GM12878 (cell line): ENCODE data around the gene LST1. TPM values are rescaled to one million over a fixed set of nuclear protein-coding genes. Genes with fewer than 3 reads are reported as not detected.

ENCODE experiments used
- BCL11A ChIP-seq: IDR thresholded peaks from 2 replicates; pipeline ENCODE4 v1.6.1; 2011; ENCODE audit warnings: low read depth, low read length
- CREB1 ChIP-seq: IDR thresholded peaks from 2 replicates; pipeline ENCODE4 v1.6.1; 2012; ENCODE audit warnings: low read depth, mild to moderate bottlenecking, inconsistent platforms
- CREM ChIP-seq: IDR thresholded peaks from 2 replicates; pipeline ENCODE4 v1.6.1; 2014; ENCODE audit warnings: antibody characterized with exemption, low read depth
- EP300 ChIP-seq, 2 experiments: fragments of 150-350 bp in 1 of 2; IDR thresholded peaks; 2 replicates each; pipeline ENCODE4 v1.6.1; 2011 to 2012; ENCODE audit warnings: low read depth in 2 of 2, low read length in 2 of 2, borderline replicate concordance in 1 of 2, improper control_type of control experiment in 1 of 2, inconsistent platforms in 1 of 2; ENCODE audit not compliant: control insufficient read depth in 1 of 2
- GATAD2B ChIP-seq: fragments of 450-650 bp; conservative IDR thresholded peaks from 2 replicates; pipeline ENCODE4 v1.6.1; 2017; ENCODE audit warnings: low read depth, mild to moderate bottlenecking, moderate library complexity
- HCFC1 ChIP-seq: fragments of 150-350 bp; IDR thresholded peaks from 2 replicates; pipeline ENCODE4 v1.6.1; 2014; ENCODE audit warnings: low read length
- NFXL1 ChIP-seq: fragments of 450-650 bp; IDR thresholded peaks from 2 replicates; pipeline ENCODE4 v1.6.1; 2017; ENCODE audit warnings: antibody characterized with exemption, mild to moderate bottlenecking, borderline replicate concordance
- NFYA ChIP-seq: IDR thresholded peaks from 2 replicates; pipeline ENCODE4 v1.6.1; 2011; ENCODE audit warnings: low read depth, mild to moderate bottlenecking, low read length, improper control_type of control experiment, borderline replicate concordance
- NFYB ChIP-seq: IDR thresholded peaks from 2 replicates; pipeline ENCODE4 v1.6.1; 2011; ENCODE audit warnings: low read depth, mild to moderate bottlenecking, low read length, improper control_type of control experiment, moderate library complexity; ENCODE audit not compliant: insufficient read depth
- PAX8 ChIP-seq: fragments of 450-650 bp; IDR thresholded peaks from 2 replicates; pipeline ENCODE4 v1.6.1; 2017; ENCODE audit warnings: mild to moderate bottlenecking, moderate library complexity
- SMAD1 ChIP-seq: fragments of 450-650 bp; IDR thresholded peaks from 2 replicates; pipeline ENCODE4 v1.6.1; 2018; ENCODE audit warnings: mild to moderate bottlenecking, low read depth; ENCODE audit not compliant: partially characterized antibody
- SMARCA5 ChIP-seq: fragments of 450-650 bp; IDR thresholded peaks from 2 replicates; pipeline ENCODE4 v1.6.1; 2017; ENCODE audit warnings: mild to moderate bottlenecking
- SREBF2 ChIP-seq: IDR thresholded peaks from 2 replicates; pipeline ENCODE4 v1.6.1; 2012; ENCODE audit warnings: mild to moderate bottlenecking, low read length
- STAT1 ChIP-seq: fragments of 450-650 bp; conservative IDR thresholded peaks from 2 replicates; pipeline ENCODE4 v1.6.1; 2014; ENCODE audit warnings: antibody characterized with exemption, mild to moderate bottlenecking
- TCF3 ChIP-seq: IDR thresholded peaks from 2 replicates; pipeline ENCODE4 v1.6.1; 2012; ENCODE audit warnings: low read depth, mild to moderate bottlenecking, low read length, borderline replicate concordance; ENCODE audit not compliant: insufficient read depth
- TCF7 ChIP-seq: IDR thresholded peaks from 2 replicates; pipeline ENCODE4 v1.6.1; 2014; ENCODE audit warnings: antibody characterized with exemption, borderline replicate concordance
- WRNIP1 ChIP-seq: IDR thresholded peaks from 2 replicates; pipeline ENCODE4 v1.6.1; 2011; ENCODE audit warnings: low read depth, low read length, improper control_type of control experiment, borderline replicate concordance
- ZNF24 ChIP-seq: fragments of 450-650 bp; IDR thresholded peaks from 2 replicates; pipeline ENCODE4 v1.6.1; 2017; ENCODE audit warnings: antibody characterized with exemption, mild to moderate bottlenecking
- polyA plus RNA-seq, 11 experiments: library from polyadenylated mRNA; depleted of rRNA in 4 of 11; unstranded in 6 of 11; stranded (reverse) in 5 of 11; fragments of >200 nt; fragmentation: Nextera tagmentation in 4 of 11; fragmentation: Illumina TruSeq in 1 of 11; extraction: Ambion mirVana in 4 of 11; extraction: Trizol in 1 of 11; gene quantifications; 1 replicate in 1 of 11; 2 replicates in 10 of 11; pipeline versions ENCODE4 v1.2.1 to v1.2.3, GENCODE V29; 2011 to 2016; ENCODE audit warnings: inconsistent platforms in 2 of 11, missing spikeins in 2 of 11, low read depth in 1 of 11
- total RNA-seq, 4 experiments: library from RNA; depleted of rRNA in 3 of 4; stranded (reverse); fragments of >200 nt in 3 of 4; fragmentation: Illumina TruSeq in 1 of 4; extraction: Trizol in 1 of 4; gene quantifications; 2 replicates each; pipeline versions ENCODE4 v1.2.1 to v1.2.3, GENCODE V29; 2013 to 2021
- TF ChIP-seq, protein P1 (sequence below): IDR thresholded peaks from 2 replicates; pipeline ENCODE4 v1.6.1; 2012; ENCODE audit warnings: low read depth, low read length, improper control_type of control experiment
- TF ChIP-seq, protein P2 (sequence below), 3 experiments: IDR thresholded peaks in 2 of 3; conservative IDR thresholded peaks in 1 of 3; 2 replicates each; pipeline ENCODE4 v1.5.1; 2011; ENCODE audit warnings: low read depth in 3 of 3, low read length in 3 of 3, mild to moderate bottlenecking in 3 of 3, control low read depth in 2 of 3, moderate library complexity in 2 of 3, inconsistent platforms in 1 of 3, mixed read lengths in 1 of 3; ENCODE audit not compliant: control insufficient read depth in 2 of 3, insufficient read depth in 1 of 3; ENCODE audit errors: extremely low read depth in 1 of 3
- TF ChIP-seq, protein P3 (sequence below): fragments of 450-650 bp; IDR thresholded peaks from 2 replicates; pipeline ENCODE4 v1.6.1; 2017; ENCODE audit warnings: low read depth, mild to moderate bottlenecking, moderate library complexity
- TF ChIP-seq, protein P4 (sequence below): fragments of 450-650 bp; IDR thresholded peaks from 2 replicates; pipeline ENCODE4 v1.6.1; 2016; ENCODE audit warnings: mild to moderate bottlenecking, moderate library complexity, borderline replicate concordance

Gene LST1
- total and polyA plus RNA-seq, 10 of the 15 experiments (the other 5 are each of a cell fraction or from before 2014, with no cell fraction given), result 4.1 to 35.5 (median 16.4) TPM

DNA sequence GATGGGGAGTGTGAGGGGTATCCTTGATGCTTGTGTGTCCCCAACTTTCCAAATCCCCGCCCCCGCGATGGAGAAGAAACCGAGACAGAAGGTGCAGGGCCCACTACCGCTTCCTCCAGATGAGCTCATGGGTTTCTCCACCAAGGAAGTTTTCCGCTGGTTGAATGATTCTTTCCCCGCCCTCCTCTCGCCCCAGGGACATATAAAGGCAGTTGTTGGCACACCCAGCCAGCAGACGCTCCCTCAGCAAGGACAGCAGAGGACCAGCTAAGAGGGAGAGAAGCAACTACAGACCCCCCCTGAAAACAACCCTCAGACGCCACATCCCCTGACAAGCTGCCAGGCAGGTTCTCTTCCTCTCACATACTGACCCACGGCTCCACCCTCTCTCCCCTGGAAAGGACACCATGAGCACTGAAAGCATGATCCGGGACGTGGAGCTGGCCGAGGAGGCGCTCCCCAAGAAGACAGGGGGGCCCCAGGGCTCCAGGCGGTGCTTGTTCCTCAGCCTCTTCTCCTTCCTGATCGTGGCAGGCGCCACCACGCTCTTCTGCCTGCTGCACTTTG is 10.7 kb upstream of the LST1 start, which contains the start of gene TNF (continued):
- TF ChIP-seq SMAD1, result peak; percentile 80
- TF ChIP-seq TCF7, result no peak
- TF ChIP-seq, protein P1, sequence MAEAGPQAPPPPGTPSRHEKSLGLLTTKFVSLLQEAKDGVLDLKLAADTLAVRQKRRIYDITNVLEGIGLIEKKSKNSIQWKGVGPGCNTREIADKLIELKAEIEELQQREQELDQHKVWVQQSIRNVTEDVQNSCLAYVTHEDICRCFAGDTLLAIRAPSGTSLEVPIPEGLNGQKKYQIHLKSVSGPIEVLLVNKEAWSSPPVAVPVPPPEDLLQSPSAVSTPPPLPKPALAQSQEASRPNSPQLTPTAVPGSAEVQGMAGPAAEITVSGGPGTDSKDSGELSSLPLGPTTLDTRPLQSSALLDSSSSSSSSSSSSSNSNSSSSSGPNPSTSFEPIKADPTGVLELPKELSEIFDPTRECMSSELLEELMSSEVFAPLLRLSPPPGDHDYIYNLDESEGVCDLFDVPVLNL, result no peak
- no peak for TF ChIP-seq STAT1
- TF ChIP-seq SREBF2, result no peak
- TF ChIP-seq ZNF24, result no peak
- no peak for TF ChIP-seq NFXL1
- TF ChIP-seq CREB1, result no peak
- TF ChIP-seq NFYA, result no peak
- TF ChIP-seq EP300 (IDR thresholded peaks at IDR 0.05; ENCODE audit: borderline replicate concordance in 1 of 2, control insufficient read depth in 1 of 2, low read depth in 2 of 2, low read length in 2 of 2), result no peak
- TF ChIP-seq, protein P2, sequence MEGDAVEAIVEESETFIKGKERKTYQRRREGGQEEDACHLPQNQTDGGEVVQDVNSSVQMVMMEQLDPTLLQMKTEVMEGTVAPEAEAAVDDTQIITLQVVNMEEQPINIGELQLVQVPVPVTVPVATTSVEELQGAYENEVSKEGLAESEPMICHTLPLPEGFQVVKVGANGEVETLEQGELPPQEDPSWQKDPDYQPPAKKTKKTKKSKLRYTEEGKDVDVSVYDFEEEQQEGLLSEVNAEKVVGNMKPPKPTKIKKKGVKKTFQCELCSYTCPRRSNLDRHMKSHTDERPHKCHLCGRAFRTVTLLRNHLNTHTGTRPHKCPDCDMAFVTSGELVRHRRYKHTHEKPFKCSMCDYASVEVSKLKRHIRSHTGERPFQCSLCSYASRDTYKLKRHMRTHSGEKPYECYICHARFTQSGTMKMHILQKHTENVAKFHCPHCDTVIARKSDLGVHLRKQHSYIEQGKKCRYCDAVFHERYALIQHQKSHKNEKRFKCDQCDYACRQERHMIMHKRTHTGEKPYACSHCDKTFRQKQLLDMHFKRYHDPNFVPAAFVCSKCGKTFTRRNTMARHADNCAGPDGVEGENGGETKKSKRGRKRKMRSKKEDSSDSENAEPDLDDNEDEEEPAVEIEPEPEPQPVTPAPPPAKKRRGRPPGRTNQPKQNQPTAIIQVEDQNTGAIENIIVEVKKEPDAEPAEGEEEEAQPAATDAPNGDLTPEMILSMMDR (IDR thresholded peaks at IDR 0.05 in 2 of 3, conservative IDR thresholded peaks at IDR 0.05 in 1 of 3; ENCODE audit: control insufficient read depth in 2 of 3, extremely low read depth in 1 of 3, insufficient read depth in 1 of 3, low read depth in 3 of 3, low read length in 3 of 3), result no peak
- peak; percentile 90; the same call in 1 of the 2 replicates for TF ChIP-seq TCF3
- TF ChIP-seq GATAD2B, result peak; percentile 50; the same call in 1 of the 2 replicates
- no peak for TF ChIP-seq BCL11A
- no peak for TF ChIP-seq PAX8
- TF ChIP-seq, protein P3, sequence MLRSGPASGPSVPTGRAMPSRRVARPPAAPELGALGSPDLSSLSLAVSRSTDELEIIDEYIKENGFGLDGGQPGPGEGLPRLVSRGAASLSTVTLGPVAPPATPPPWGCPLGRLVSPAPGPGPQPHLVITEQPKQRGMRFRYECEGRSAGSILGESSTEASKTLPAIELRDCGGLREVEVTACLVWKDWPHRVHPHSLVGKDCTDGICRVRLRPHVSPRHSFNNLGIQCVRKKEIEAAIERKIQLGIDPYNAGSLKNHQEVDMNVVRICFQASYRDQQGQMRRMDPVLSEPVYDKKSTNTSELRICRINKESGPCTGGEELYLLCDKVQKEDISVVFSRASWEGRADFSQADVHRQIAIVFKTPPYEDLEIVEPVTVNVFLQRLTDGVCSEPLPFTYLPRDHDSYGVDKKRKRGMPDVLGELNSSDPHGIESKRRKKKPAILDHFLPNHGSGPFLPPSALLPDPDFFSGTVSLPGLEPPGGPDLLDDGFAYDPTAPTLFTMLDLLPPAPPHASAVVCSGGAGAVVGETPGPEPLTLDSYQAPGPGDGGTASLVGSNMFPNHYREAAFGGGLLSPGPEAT, result peak; percentile 41; the same call in 1 of the 2 replicates
- TF ChIP-seq SMARCA5, result 0 out of 2 replicates have a peak, but pooled peaks have one; percentile 1
- TF ChIP-seq, protein P4, sequence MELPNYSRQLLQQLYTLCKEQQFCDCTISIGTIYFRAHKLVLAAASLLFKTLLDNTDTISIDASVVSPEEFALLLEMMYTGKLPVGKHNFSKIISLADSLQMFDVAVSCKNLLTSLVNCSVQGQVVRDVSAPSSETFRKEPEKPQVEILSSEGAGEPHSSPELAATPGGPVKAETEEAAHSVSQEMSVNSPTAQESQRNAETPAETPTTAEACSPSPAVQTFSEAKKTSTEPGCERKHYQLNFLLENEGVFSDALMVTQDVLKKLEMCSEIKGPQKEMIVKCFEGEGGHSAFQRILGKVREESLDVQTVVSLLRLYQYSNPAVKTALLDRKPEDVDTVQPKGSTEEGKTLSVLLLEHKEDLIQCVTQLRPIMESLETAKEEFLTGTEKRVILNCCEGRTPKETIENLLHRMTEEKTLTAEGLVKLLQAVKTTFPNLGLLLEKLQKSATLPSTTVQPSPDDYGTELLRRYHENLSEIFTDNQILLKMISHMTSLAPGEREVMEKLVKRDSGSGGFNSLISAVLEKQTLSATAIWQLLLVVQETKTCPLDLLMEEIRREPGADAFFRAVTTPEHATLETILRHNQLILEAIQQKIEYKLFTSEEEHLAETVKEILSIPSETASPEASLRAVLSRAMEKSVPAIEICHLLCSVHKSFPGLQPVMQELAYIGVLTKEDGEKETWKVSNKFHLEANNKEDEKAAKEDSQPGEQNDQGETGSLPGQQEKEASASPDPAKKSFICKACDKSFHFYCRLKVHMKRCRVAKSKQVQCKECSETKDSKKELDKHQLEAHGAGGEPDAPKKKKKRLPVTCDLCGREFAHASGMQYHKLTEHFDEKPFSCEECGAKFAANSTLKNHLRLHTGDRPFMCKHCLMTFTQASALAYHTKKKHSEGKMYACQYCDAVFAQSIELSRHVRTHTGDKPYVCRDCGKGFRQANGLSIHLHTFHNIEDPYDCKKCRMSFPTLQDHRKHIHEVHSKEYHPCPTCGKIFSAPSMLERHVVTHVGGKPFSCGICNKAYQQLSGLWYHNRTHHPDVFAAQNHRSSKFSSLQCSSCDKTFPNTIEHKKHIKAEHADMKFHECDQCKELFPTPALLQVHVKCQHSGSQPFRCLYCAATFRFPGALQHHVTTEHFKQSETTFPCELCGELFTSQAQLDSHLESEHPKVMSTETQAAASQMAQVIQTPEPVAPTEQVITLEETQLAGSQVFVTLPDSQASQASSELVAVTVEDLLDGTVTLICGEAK, result no peak
- TF ChIP-seq CREM, result peak; percentile 21; the same call in 1 of the 2 replicates
- TF ChIP-seq NFYB, result 0 out of 2 replicates have a peak, but pooled peaks have one; percentile 24
- no peak for TF ChIP-seq WRNIP1
- TF ChIP-seq HCFC1, result no peak; the same call in 1 of the 2 replicates
